ENCODE results near the gene ZNF396.

DNA sequence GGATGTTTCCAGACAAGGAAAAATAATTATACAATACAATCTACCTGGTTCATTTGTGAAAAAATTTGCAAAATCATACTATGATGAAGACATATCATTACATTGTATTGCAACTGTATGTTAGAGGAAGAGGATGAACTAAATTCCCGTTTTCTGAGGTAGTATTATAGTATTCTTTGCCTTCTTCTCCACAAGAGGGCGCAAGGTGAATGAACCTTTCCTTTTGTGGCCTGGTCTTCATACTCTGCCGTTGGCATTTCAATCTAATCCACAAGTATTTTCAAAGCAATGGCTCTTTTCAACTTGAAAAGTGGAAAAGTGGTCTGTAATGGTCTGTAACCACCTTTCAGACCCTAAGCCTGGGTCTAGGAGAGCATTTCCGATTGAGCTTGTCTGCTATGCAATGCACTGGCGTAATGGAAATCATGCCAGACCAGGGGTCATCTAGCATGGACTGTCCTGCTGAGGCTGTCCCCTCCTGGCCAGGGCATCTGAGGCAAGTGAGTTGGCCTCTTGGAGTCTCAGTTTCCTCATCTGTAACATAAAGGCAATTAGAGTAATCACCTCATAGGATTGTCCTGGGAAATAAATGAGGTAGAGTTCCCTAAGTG, 30.8 kb upstream of the ZNF396 start:
- TF ChIP-seq, protein P1, sequence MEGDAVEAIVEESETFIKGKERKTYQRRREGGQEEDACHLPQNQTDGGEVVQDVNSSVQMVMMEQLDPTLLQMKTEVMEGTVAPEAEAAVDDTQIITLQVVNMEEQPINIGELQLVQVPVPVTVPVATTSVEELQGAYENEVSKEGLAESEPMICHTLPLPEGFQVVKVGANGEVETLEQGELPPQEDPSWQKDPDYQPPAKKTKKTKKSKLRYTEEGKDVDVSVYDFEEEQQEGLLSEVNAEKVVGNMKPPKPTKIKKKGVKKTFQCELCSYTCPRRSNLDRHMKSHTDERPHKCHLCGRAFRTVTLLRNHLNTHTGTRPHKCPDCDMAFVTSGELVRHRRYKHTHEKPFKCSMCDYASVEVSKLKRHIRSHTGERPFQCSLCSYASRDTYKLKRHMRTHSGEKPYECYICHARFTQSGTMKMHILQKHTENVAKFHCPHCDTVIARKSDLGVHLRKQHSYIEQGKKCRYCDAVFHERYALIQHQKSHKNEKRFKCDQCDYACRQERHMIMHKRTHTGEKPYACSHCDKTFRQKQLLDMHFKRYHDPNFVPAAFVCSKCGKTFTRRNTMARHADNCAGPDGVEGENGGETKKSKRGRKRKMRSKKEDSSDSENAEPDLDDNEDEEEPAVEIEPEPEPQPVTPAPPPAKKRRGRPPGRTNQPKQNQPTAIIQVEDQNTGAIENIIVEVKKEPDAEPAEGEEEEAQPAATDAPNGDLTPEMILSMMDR (IDR thresholded peaks at IDR 0.05; ENCODE audit: low read depth, low read length): peak; percentile 90
- TF ChIP-seq EZH2phosphoT487 (IDR thresholded peaks at IDR 0.05; ENCODE audit: low read depth): no peak

All from OCI-LY3 (cell line).